GM12872 (cell line): ENCODE results near the gene NFX1.

Source experiments
- CTCF ChIP-seq: IDR thresholded peaks from 3 replicates; pipeline ENCODE4 v1.5.1; 2011; ENCODE audit warnings: low read depth, mild to moderate bottlenecking, low read length, moderate library complexity; ENCODE audit not compliant: insufficient read depth

NFX1 gene

GRCh38 chr9:33257276-33257675, 33.0 kb upstream of the NFX1 start:
- no peak for TF ChIP-seq CTCF

- TF ChIP-seq CTCF: no peak
Measured at GRCh38 chr9:33260372-33260771, 29.9 kb upstream of the NFX1 start.

- TF ChIP-seq CTCF: no peak
Measured at GRCh38 chr9:33263131-33264002, 26.9 kb upstream of the NFX1 start.

- no peak for TF ChIP-seq CTCF
Measured at GRCh38 chr9:33264003-33264472, 26.3 kb upstream of the NFX1 start.

- TF ChIP-seq CTCF: no peak
Measured at GRCh38 chr9:33264473-33265177, 25.7 kb upstream of the NFX1 start, which contains the start of the genes BAG1 and CHMP5. BAG1 (minus strand) TSS chr9:33264708. CHMP5 (plus strand) TSS chr9:33265049; CDS start chr9:33265079, 30 bp downstream.

- TF ChIP-seq CTCF: no peak
Measured at GRCh38 chr9:33265211-33265865, 25.0 kb upstream of the NFX1 start.
